ENCODE data around the gene DOP1A. TPM values are rescaled to one million over a fixed set of nuclear protein-coding genes. Genes with fewer than 3 reads are reported as not detected.

The DOP1A gene
- total RNA-seq, 2 donors from 2014 or later = 26.1 to 27.4 TPM

DNA sequence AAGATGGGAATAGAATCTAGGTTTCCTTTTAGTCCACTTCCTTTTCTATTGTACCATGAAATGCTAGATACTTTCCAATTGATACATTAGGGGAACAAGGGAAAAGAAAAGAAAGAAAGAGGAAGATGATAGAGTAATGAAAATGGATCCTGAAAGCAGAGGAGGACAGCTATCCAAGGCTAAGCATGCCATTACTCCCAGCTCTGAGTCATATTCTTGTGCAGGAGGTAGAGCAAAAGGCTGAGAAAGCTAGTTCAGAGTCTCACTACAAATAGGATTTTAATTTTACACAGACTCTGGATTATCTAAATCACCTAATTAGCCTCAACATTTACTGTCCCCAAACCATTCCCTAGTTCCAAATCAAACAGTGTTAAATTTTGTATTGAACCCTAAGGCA, 149.3 kb downstream of the DOP1A start:
- H3K27me3 ChIP-seq = no peaks in the 10 kb centered on the region
- TF ChIP-seq, protein P1, sequence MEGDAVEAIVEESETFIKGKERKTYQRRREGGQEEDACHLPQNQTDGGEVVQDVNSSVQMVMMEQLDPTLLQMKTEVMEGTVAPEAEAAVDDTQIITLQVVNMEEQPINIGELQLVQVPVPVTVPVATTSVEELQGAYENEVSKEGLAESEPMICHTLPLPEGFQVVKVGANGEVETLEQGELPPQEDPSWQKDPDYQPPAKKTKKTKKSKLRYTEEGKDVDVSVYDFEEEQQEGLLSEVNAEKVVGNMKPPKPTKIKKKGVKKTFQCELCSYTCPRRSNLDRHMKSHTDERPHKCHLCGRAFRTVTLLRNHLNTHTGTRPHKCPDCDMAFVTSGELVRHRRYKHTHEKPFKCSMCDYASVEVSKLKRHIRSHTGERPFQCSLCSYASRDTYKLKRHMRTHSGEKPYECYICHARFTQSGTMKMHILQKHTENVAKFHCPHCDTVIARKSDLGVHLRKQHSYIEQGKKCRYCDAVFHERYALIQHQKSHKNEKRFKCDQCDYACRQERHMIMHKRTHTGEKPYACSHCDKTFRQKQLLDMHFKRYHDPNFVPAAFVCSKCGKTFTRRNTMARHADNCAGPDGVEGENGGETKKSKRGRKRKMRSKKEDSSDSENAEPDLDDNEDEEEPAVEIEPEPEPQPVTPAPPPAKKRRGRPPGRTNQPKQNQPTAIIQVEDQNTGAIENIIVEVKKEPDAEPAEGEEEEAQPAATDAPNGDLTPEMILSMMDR (IDR thresholded peaks at IDR 0.05) = no peak
- no peak overlapping the region for H3K27ac ChIP-seq
- DNase-seq (ENCODE audit: low spot score) = no peak
- no peaks in the 10 kb centered on the region for H3K9me3 ChIP-seq
- no peak overlapping the region for H3K4me3 ChIP-seq
- H3K4me1 ChIP-seq = peaks cover 0 to 7% of the 10 kb centered on the region in 2 donors
- no peaks in the 10 kb centered on the region for H3K36me3 ChIP-seq

Other genes starting within 250 kb of the DOP1A start
- gene UBE3D, start 1.8 kb upstream of the DOP1A start, total RNA-seq = 1 to 10 TPM; 3.4 to 4.2 TPM
- gene PGM3, start 125.6 kb downstream of the DOP1A start, total RNA-seq = 10 to 100 TPM in 1 of 2 donors, 1 to 10 TPM in 1; 7.3 to 12.7 TPM
- 1 to 10 TPM; 3.7 to 4.0 TPM for gene RWDD2A, start 125.7 kb downstream of the DOP1A start, total RNA-seq